ENCODE measurements around the gene NLGN4Y.

NLGN4Y gene

DNA sequence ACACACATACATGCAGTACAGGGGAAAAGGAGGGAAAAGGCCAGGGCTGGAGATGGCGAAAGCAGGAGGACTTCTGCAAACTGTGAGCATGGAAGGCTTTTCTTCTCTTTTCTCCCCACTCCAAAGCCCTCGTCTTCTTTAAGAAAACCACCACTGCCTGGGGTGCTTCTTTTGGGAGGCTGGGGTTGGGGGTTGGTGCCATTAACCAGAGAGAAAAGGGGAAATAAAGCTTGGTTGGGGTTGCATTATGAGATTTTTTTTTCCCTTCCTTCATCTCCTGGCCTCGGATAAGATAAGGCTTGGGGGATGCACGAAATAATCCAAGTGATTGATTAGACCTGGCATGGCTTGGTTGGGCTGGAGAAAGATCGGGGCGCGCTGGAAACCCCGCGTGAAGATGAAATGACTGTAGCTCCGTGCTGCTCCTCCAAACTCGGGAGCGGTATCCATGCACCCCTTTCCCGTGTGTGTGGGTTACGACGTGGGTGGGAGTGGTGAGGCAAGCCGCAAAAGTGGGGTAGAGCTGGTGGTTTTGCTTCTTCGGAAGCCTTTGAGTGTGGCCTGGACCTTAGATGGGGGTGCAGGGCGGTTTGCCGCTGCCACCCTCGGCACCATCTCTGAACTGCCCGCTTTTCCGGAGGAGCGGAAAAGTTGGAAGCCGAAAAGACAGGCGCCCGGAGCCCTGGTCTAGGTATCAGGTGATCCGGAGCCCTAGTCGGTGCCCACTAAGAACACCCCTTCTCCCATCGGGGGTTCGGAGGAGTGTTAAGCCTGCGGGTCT lies 648 bp upstream of the NLGN4Y start:
- H3K4me3 ChIP-seq (replicated peaks; ENCODE audit: low read depth, low read length), result peak overlapping the region; percentile 61
- DNase-seq (ENCODE audit: low read depth), result no peak
- TF ChIP-seq, protein P1, sequence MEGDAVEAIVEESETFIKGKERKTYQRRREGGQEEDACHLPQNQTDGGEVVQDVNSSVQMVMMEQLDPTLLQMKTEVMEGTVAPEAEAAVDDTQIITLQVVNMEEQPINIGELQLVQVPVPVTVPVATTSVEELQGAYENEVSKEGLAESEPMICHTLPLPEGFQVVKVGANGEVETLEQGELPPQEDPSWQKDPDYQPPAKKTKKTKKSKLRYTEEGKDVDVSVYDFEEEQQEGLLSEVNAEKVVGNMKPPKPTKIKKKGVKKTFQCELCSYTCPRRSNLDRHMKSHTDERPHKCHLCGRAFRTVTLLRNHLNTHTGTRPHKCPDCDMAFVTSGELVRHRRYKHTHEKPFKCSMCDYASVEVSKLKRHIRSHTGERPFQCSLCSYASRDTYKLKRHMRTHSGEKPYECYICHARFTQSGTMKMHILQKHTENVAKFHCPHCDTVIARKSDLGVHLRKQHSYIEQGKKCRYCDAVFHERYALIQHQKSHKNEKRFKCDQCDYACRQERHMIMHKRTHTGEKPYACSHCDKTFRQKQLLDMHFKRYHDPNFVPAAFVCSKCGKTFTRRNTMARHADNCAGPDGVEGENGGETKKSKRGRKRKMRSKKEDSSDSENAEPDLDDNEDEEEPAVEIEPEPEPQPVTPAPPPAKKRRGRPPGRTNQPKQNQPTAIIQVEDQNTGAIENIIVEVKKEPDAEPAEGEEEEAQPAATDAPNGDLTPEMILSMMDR (IDR thresholded peaks at IDR 0.05; ENCODE audit: low read length, missing control alignments), result no peak

DNA sequence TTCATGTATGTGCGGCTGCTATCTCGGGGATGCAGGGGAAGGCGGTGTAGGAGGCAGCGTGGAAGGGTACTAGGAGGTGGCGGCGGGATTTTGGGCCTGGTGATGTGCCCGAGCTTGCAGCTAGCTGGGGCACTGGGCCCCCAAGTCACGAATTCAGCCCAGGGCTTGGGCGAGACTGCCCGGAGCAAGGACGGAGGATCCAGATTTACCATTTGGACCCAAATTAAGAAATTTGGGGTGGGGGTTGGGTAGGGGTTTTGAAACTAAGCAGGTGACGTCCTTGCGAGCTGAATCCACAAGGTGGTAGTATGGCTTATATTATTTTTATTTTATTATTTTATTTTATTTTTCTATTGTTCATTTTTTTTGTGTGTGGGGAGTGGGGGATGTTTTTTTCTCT lies 986 bp downstream of the NLGN4Y start:
- DNase-seq (ENCODE audit: low read depth), result peak; percentile 37
- peak overlapping the region; percentile 61 for H3K4me3 ChIP-seq (replicated peaks; ENCODE audit: low read depth, low read length)
- TF ChIP-seq, protein P1 (IDR thresholded peaks at IDR 0.05; ENCODE audit: low read length, missing control alignments), result peak; percentile 24

DNA sequence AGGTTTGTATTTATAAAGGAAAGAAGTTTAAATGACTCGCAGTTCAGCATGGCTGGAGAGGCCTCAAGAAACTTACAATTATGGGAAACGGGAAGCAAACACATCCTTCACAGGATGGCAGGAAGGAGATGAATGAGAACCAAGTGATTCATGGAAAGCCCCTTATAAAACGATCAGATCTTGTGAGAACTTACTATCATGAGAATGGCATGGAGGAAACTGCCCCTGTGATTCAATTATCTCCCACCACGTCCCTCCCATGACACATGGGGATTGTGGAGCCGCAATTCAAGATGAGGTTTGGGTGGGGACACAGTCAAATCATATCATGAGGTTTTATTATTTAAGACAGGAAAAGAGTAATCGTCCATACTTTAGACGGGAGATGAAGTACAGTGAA lies 4.0 kb downstream of the NLGN4Y start:
- TF ChIP-seq, protein P1 (IDR thresholded peaks at IDR 0.05; ENCODE audit: low read length, missing control alignments), result no peak
- no peak for DNase-seq (ENCODE audit: low read depth)
- H3K4me3 ChIP-seq (replicated peaks; ENCODE audit: low read depth, low read length), result no peak overlapping the region

DNA sequence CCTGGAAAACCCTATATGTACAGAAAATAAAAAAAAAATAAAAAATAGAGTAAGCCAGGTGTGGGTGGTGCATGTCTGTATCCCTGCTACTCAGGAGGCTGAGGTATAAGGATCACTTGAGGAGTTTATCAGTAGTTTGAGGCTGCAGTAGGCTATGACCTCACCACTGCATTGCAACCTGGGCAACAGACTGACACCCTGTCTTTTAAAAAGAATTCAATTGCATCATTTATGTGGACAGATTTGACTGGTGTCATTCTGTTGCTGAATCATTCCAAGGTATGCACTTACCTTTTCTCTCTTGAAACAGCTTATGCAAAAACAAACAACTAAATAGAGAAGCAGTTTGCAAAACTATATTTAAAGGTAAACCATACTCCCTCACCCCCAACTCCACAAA lies 12.4 kb downstream of the NLGN4Y start:
- DNase-seq (ENCODE audit: low read depth), result no peak
- no peak overlapping the region for H3K4me3 ChIP-seq (replicated peaks; ENCODE audit: low read depth, low read length)
- TF ChIP-seq, protein P1 (IDR thresholded peaks at IDR 0.05; ENCODE audit: low read length, missing control alignments), result no peak

DNA sequence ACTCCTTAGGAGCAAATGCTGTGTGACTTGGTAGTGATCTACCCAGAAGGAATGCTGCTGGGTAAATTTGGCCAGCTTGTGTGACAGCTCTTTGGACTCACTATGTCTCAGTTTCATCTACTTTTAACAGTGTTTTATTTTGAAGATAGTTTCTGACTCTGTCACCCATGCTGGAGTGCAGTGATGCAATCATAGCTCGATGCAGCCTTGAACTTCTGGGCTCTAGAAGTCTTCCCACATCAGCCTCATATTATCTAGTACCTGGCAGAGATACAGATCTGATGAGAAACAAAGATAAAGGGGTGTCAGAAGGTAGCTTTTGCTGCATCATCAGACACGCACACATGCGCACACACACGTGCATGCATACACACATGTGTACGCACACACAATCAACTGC lies 19.2 kb downstream of the NLGN4Y start:
- no peak for DNase-seq (ENCODE audit: low read depth)
- TF ChIP-seq, protein P1 (IDR thresholded peaks at IDR 0.05; ENCODE audit: low read length, missing control alignments), result no peak
- no peak overlapping the region for H3K4me3 ChIP-seq (replicated peaks; ENCODE audit: low read depth, low read length)

DNA sequence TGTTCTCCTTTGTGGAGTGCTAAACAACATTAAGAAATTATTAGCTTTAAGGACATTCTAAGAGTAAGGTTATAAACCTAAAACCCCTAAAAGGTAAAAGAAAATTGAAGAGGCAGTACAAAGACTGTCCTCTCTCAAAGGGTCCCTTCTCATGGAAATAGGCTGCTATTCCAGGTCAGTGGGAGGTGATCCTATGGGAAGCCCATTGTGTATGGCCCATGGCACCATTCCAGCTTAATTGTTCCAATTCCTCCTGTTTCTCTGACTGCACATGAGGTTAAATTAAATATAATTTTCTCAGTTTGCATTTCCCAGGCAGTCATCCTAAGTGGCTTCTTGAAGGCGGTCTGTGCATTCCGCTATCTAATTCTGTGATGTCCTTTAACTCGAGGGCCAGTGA lies 57.0 kb downstream of the NLGN4Y start:
- TF ChIP-seq, protein P1 (IDR thresholded peaks at IDR 0.05; ENCODE audit: low read length, missing control alignments), result no peak
- DNase-seq (ENCODE audit: low read depth), result no peak
- no peak overlapping the region for H3K4me3 ChIP-seq (replicated peaks; ENCODE audit: low read depth, low read length)

DNA sequence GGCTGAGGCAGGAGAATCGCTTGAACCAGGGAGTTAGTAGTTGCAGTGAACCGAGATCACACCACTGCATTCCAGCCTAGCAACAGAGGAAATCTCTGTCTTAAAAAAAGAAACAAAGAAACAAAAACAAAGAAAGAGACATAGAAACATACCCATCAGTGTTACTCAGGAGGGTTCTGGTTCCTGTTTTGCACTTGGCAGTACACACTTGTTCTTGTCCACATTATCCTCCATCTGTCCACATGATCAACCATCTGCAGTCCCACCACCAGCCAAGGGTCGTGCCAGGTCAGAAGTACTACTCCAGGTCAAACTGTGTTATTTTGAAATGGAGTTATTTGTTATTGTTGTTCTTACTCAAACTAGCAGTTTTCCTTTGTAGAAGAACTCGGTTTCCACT lies 62.4 kb downstream of the NLGN4Y start:
- H3K4me3 ChIP-seq (replicated peaks; ENCODE audit: low read depth, low read length), result no peak overlapping the region
- TF ChIP-seq, protein P1 (IDR thresholded peaks at IDR 0.05; ENCODE audit: low read length, missing control alignments), result no peak
- DNase-seq (ENCODE audit: low read depth), result peak; percentile 21
